Measurements from ENCODE around the gene NCKAP5. TPM values are rescaled to one million over a fixed set of nuclear protein-coding genes. Genes with fewer than 3 reads are reported as not detected.

NCKAP5 gene
- total and polyA plus RNA-seq, 10 donors, result 0.39 to 6.0 (median 3.3) TPM

GRCh38 chr2:133497951-133498565 lies 70.2 kb downstream of the NCKAP5 start:
- 43 to 57% (median 52%) methylated on average over 6 of the region's 6 CpGs for WGBS, 5 donors
- Histone ChIP-seq H3K27ac (peak overlapping the region in 1 of 8 donors; percentile 7), H3K4me1 (no peaks in the 10 kb centered on the region), H3K27me3 (replicated peaks in 1 of 7) (no peaks in the 10 kb centered on the region), H3K4me3 (no peak overlapping the region), H3K9me3 (no peaks in the 10 kb centered on the region), H3K36me3 (no peaks in the 10 kb centered on the region)
- DNase-seq, result no peak
- intact Hi-C loops (cut with DNase I; ENCODE audit: low total_unique reads), result no loop called here
- TF ChIP-seq, protein P1, sequence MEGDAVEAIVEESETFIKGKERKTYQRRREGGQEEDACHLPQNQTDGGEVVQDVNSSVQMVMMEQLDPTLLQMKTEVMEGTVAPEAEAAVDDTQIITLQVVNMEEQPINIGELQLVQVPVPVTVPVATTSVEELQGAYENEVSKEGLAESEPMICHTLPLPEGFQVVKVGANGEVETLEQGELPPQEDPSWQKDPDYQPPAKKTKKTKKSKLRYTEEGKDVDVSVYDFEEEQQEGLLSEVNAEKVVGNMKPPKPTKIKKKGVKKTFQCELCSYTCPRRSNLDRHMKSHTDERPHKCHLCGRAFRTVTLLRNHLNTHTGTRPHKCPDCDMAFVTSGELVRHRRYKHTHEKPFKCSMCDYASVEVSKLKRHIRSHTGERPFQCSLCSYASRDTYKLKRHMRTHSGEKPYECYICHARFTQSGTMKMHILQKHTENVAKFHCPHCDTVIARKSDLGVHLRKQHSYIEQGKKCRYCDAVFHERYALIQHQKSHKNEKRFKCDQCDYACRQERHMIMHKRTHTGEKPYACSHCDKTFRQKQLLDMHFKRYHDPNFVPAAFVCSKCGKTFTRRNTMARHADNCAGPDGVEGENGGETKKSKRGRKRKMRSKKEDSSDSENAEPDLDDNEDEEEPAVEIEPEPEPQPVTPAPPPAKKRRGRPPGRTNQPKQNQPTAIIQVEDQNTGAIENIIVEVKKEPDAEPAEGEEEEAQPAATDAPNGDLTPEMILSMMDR (IDR thresholded peaks at IDR 0.05 in 8 of 11, conservative IDR thresholded peaks at IDR 0.05 in 3 of 11), result no peak
- no peak for TF ChIP-seq POLR2A (IDR thresholded peaks at IDR 0.05)
- no peak for TF ChIP-seq POLR2AphosphoS5 (IDR thresholded peaks at IDR 0.05)

DNA sequence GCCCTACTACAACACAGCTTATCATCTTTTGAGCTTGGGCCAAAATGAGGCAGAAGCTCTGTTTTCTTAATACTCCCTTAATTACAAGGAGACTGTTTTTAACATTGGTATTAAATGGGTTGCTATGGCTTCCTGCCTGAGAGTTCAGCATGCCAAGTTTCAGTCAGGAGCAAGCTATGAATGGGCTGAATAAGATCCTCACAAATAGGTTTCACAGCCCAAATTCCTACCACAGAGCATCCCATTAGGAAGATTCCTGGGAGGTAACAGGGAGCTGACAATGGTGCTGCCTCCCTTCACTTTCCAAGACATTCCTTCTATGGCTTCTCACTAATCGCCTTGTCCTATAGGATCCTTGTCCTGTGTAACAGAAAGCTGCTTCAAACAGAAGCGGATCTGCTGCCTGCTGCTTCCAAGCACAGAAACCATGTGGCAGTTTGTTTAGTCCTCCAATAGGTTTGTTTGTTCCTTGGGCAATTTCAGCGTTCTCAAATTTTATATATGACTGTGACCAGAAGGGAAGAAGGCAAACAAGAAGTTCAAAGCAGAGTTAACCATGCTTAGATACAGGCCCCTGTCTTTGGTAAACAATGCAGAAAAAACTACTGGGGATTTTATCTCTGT lies 70.9 kb downstream of the NCKAP5 start:
- H3K4me1 ChIP-seq, result no peaks in the 10 kb centered on the region
- peak overlapping the region in 1 of 8 donors; percentile 7 for H3K27ac ChIP-seq
- intact Hi-C loops (cut with DNase I; ENCODE audit: low total_unique reads), result no loop called here
- DNase-seq, result no peak
- 47 to 73% (median 65%) methylated on average over 3 of the region's 3 CpGs for WGBS, 5 donors
- no peak overlapping the region for H3K4me3 ChIP-seq
- no peaks in the 10 kb centered on the region for H3K36me3 ChIP-seq
- no peaks in the 10 kb centered on the region for H3K9me3 ChIP-seq
- TF ChIP-seq, protein P1 (IDR thresholded peaks at IDR 0.05 in 8 of 11, conservative IDR thresholded peaks at IDR 0.05 in 3 of 11), result no peak
- TF ChIP-seq POLR2A (IDR thresholded peaks at IDR 0.05), result no peak
- TF ChIP-seq POLR2AphosphoS5 (IDR thresholded peaks at IDR 0.05), result no peak
- no peaks in the 10 kb centered on the region for H3K27me3 ChIP-seq (replicated peaks in 1 of 7)

- DNase-seq, result no peak
- 61 to 71% (median 65%) methylated on average over 3 of the region's 3 CpGs for WGBS, 5 donors
- Histone ChIP-seq H3K27me3 (replicated peaks in 1 of 7) (no peaks in the 10 kb centered on the region), H3K4me3 (no peak overlapping the region), H3K36me3 (no peaks in the 10 kb centered on the region), H3K4me1 (no peaks in the 10 kb centered on the region), H3K9me3 (no peaks in the 10 kb centered on the region), H3K27ac (no peak overlapping the region)
- TF ChIP-seq, protein P1 (IDR thresholded peaks at IDR 0.05 in 8 of 11, conservative IDR thresholded peaks at IDR 0.05 in 3 of 11), result no peak
- TF ChIP-seq POLR2AphosphoS5 (IDR thresholded peaks at IDR 0.05) (no peak), POLR2A (IDR thresholded peaks at IDR 0.05) (no peak)
- intact Hi-C loops (cut with DNase I; ENCODE audit: low total_unique reads), result no loop called here
Observed at GRCh38 chr2:133496501-133497269, 71.6 kb downstream of the NCKAP5 start.

DNA sequence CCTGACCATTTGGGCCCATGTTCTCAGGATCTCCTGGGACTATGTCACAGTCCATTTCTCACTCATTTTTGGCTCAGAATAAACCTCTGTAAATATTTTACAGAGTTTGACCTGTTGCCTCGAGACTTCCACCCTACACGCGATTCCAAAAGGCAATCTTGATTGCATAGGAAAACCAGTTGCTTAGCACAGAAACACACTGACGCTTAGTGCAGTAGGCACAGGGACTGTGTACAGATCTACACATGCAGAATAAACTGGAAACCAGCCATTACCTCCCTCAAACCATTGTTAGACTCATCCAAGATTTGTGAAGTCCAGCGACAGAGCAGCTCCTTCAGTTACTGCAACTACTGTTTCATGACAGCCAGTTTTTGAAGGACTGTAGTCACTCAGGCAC lies 73.0 kb downstream of the NCKAP5 start:
- H3K36me3 ChIP-seq, result no peaks in the 10 kb centered on the region
- no peak overlapping the region for H3K4me3 ChIP-seq
- H3K4me1 ChIP-seq, result no peaks in the 10 kb centered on the region
- H3K9me3 ChIP-seq, result no peaks in the 10 kb centered on the region
- TF ChIP-seq POLR2A (IDR thresholded peaks at IDR 0.05), result no peak
- TF ChIP-seq POLR2AphosphoS5 (IDR thresholded peaks at IDR 0.05), result no peak
- TF ChIP-seq, protein P1 (IDR thresholded peaks at IDR 0.05 in 8 of 11, conservative IDR thresholded peaks at IDR 0.05 in 3 of 11), result no peak
- intact Hi-C loops (cut with DNase I; ENCODE audit: low total_unique reads), result no loop called here
- 65 to 88% (median 77%) methylated on average over 5 of the region's 5 CpGs for WGBS, 5 donors
- H3K27me3 ChIP-seq (replicated peaks in 1 of 7), result no peaks in the 10 kb centered on the region
- no peak overlapping the region for H3K27ac ChIP-seq
- no peak for DNase-seq

Measured in spleen (tissue), 11 donors.